Breast epithelium (tissue), 4 donors: ENCODE data around the gene IL13RA1. TPM values are rescaled to one million over a fixed set of nuclear protein-coding genes. Genes with fewer than 3 reads are reported as not detected.
A peak's percentile ranks its signal among the peaks of the same experiment; 100 is the strongest.

Source experiments
- DNase-seq, 2 donors: peaks; one replicate each; pipeline ENCODE4 v3.0.0-alpha.2; 2019; ENCODE audit warnings: low spot score in 2 of 2
- H3K27ac ChIP-seq, 2 donors: fragments of 200-600 bp; sonication (generic) in 1 of 2; one replicate each; pipeline ENCODE4 v1.5.1; 2016 to 2019; ENCODE audit warnings: mild to moderate bottlenecking in 1 of 2
- H3K27me3 ChIP-seq, 2 donors: fragments of 200-600 bp; sonication (generic) in 1 of 2; one replicate each; pipeline versions ENCODE4 v1.5.1 to v1.6.0; 2017 to 2019; ENCODE audit warnings: control low read depth in 1 of 2, mild to moderate bottlenecking in 1 of 2
- H3K36me3 ChIP-seq: fragments of 200-600 bp; one replicate; pipeline ENCODE4 v1.5.1; 2019
- H3K4me1 ChIP-seq, 2 donors: fragments of 200-600 bp; sonication (generic); one replicate each; pipeline ENCODE4 v1.5.1; 2016 to 2019; ENCODE audit warnings: control low read depth in 1 of 2
- H3K4me3 ChIP-seq, 3 donors: fragments of 200-600 bp; sonication (generic); 1 replicate in 2 of 3; 2 replicates in 1 of 3; pipeline ENCODE4 v1.5.1; 2016 to 2019; ENCODE audit warnings: mild to moderate bottlenecking in 3 of 3, moderate library complexity in 2 of 3
- H3K9me3 ChIP-seq, 2 donors: fragments of 200-600 bp; sonication (generic) in 1 of 2; one replicate each; pipeline ENCODE4 v1.5.1; 2016 to 2019; ENCODE audit warnings: control low read depth in 1 of 2
- CTCF ChIP-seq, 3 donors: fragments of 450-650 bp; IDR thresholded peaks; one replicate each; pipeline ENCODE4 v1.5.1; 2016 to 2017; ENCODE audit warnings: antibody characterized with exemption in 3 of 3, mild to moderate bottlenecking in 3 of 3, moderate library complexity in 3 of 3
- POLR2A ChIP-seq: fragments of 450-650 bp; IDR thresholded peaks from one replicate; pipeline ENCODE4 v1.6.1; 2016; ENCODE audit warnings: antibody characterized with exemption, mild to moderate bottlenecking, moderate library complexity
- POLR2AphosphoS5 ChIP-seq, 3 donors: sonication (generic); formaldehyde crosslinking; IDR thresholded peaks; one replicate each; pipeline ENCODE4 v1.6.1; 2017; ENCODE audit warnings: antibody characterized with exemption in 3 of 3
- intact Hi-C: fragments of 100-400 bp; cut with DNase I; formaldehyde crosslinking; loops from one replicate; pipeline ENCODE4 v1.15.1; 2023; ENCODE audit warnings: low total_unique reads
- total RNA-seq, 3 donors: library from RNA; depleted of rRNA; stranded (reverse); fragments of >200 nt; gene quantifications; one replicate each; pipeline ENCODE4 v1.1.0, GENCODE V29; 2016

The IL13RA1 gene
- total RNA-seq, 3 donors from 2014 or later: 71.4 to 80.8 (median 77.4) TPM

GRCh38 chrX:118723376-118723775, 4.0 kb upstream of the IL13RA1 start:
- Histone ChIP-seq H3K36me3 (no peaks in the 10 kb centered on the region), H3K27ac (no peak overlapping the region), H3K9me3 (no peaks in the 10 kb centered on the region), H3K4me1 (no peaks in the 10 kb centered on the region), H3K27me3 (peaks cover 0 to 9% of the 10 kb centered on the region in 2 donors), H3K4me3 (no peak overlapping the region)
- DNase-seq: no peak
- TF ChIP-seq POLR2A (no peak), CTCF (IDR thresholded peaks at IDR 0.05) (no peak), POLR2AphosphoS5 (IDR thresholded peaks at IDR 0.05) (no peak)
- intact Hi-C loops: no loop called here

- H3K4me1 ChIP-seq: no peaks in the 10 kb centered on the region
- intact Hi-C loops: no loop called here
- H3K27me3 ChIP-seq: peaks cover 0 to 9% of the 10 kb centered on the region in 2 donors
- no peak overlapping the region for H3K27ac ChIP-seq
- no peaks in the 10 kb centered on the region for H3K36me3 ChIP-seq
- TF ChIP-seq CTCF (IDR thresholded peaks at IDR 0.05): no peak
- no peak for TF ChIP-seq POLR2AphosphoS5 (IDR thresholded peaks at IDR 0.05)
- TF ChIP-seq POLR2A: no peak
- no peaks in the 10 kb centered on the region for H3K9me3 ChIP-seq
- no peak overlapping the region for H3K4me3 ChIP-seq
- no peak for DNase-seq
These were observed 3.0 kb upstream of the IL13RA1 start for GRCh38 chrX:118724365-118724764.

DNA sequence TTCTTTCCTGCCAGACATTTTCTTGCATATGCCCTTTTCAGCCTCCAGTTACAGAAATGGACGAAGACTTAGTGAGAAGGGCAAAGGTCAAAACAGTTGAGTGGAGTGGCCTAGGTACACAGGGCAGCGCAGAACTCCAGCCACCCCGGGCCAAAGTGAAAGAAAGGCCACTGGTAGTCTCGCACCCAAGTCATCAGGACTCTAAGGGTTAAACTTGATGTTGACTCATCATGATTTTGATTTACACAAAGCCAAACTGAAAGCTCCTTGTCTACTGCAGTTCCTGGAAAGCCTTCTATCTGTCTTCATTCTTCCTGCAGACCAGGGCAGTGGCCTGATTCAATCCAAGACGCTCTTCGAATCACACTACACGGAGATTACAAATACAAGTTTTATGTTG, 2.6 kb upstream of the IL13RA1 start:
- Histone ChIP-seq H3K4me1 (no peaks in the 10 kb centered on the region), H3K27me3 (peaks cover 0 to 9% of the 10 kb centered on the region in 2 donors), H3K27ac (no peak overlapping the region), H3K36me3 (no peaks in the 10 kb centered on the region), H3K4me3 (no peak overlapping the region), H3K9me3 (no peaks in the 10 kb centered on the region)
- DNase-seq: no peak
- intact Hi-C loops: no loop called here
- TF ChIP-seq POLR2AphosphoS5 (IDR thresholded peaks at IDR 0.05) (no peak), CTCF (IDR thresholded peaks at IDR 0.05) (no peak), POLR2A (no peak)

- Histone ChIP-seq H3K9me3 (no peaks in the 10 kb centered on the region), H3K27me3 (peaks cover 0 to 9% of the 10 kb centered on the region in 2 donors), H3K36me3 (no peaks in the 10 kb centered on the region), H3K27ac (peak overlapping the region; percentile 92 to 99), H3K4me3 (peak overlapping the region; percentile 68 to 89 (median 72)), H3K4me1 (no peaks in the 10 kb centered on the region)
- DNase-seq: no peak
- no peak for TF ChIP-seq CTCF (IDR thresholded peaks at IDR 0.05)
- no peak for TF ChIP-seq POLR2A
- TF ChIP-seq POLR2AphosphoS5 (IDR thresholded peaks at IDR 0.05): no peak
- intact Hi-C loops: no loop called here
These were observed 1.0 kb upstream of the IL13RA1 start for GRCh38 chrX:118726396-118726795.

DNA sequence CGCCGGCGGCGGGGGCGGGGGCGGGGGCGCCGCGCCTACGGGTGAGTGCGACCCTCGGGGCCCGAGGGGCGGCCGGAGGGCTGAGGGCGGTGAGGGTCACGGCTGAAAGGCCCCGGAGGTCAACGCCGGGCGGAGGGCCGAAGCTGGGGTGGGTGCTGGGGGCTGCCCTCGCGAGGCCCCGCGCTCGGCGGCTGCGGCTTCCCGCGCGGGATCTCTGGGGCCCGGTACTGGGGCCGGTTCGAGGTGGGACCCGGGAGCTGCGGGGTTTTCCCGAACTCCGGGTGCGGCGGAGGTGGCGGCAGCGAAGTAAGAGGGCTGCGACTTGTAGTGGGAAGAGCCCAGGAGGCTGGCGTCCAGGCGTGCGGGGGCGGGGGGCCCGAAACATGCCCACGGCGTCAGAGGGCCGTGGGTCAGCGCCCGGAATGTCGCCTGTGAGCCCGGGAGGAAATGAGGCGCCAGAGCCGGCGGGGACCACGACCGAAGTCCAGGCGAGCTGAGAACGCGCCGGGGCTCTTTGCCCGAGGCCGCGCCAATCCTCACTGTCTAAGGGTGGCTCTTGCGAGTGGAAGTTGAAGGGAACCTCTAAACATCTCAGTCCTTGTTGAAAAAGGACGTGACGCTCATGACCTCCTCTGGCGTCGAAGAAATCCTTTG, 407 bp downstream of the IL13RA1 start:
- Histone ChIP-seq H3K27me3 (peaks cover 0 to 9% of the 10 kb centered on the region in 2 donors), H3K4me1 (no peaks in the 10 kb centered on the region), H3K27ac (peak overlapping the region; percentile 92 to 99), H3K36me3 (no peaks in the 10 kb centered on the region), H3K4me3 (peak overlapping the region; percentile 68 to 89 (median 72)), H3K9me3 (no peaks in the 10 kb centered on the region)
- intact Hi-C loops: no loop called here
- DNase-seq: no peak
- no peak for TF ChIP-seq CTCF (IDR thresholded peaks at IDR 0.05)
- TF ChIP-seq POLR2A: no peak
- TF ChIP-seq POLR2AphosphoS5 (IDR thresholded peaks at IDR 0.05): peak in 1 of 3 donors; percentile 27
